GM21529 (cell line): ENCODE results near the gene CENPL.
"Not testable (repeated sequence)": the region's sequence is repeated elsewhere in the genome, so short reads cannot be mapped to it uniquely, and the experiment has no call there.

Experiments
- ATAC-seq: cut with Tn5 transposase; IDR thresholded peaks from one replicate; pipeline ENCODE4 v1.9.1; 2021; ENCODE audit not compliant: unreplicated experiment

CENPL gene

GRCh38 chr1:173859547-173859946 is 34.9 kb upstream of the CENPL start:
- not testable (repeated sequence) for ATAC-seq

- ATAC-seq: no peak
Observed at GRCh38 chr1:173857363-173857917, 32.8 kb upstream of the CENPL start.

DNA sequence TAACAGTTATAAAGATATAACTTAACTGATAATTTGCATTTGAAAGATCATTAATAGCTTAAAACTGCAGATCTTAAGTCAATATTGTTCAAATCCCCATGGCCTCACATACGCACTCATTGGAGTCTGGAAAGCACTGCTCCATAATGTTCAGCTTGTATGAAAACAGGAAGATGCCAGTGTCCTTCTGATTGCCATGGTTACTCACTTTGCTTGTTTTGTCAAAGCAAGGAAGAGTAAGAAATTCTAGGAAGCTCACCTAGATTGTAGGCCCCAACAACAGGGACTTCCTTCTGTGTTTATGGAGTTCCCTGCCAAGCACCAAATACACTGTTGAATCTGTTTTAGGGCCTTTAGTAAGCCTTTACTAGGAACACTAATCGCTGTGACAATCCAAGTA is 32.2 kb upstream of the CENPL start:
- no peak for ATAC-seq

DNA sequence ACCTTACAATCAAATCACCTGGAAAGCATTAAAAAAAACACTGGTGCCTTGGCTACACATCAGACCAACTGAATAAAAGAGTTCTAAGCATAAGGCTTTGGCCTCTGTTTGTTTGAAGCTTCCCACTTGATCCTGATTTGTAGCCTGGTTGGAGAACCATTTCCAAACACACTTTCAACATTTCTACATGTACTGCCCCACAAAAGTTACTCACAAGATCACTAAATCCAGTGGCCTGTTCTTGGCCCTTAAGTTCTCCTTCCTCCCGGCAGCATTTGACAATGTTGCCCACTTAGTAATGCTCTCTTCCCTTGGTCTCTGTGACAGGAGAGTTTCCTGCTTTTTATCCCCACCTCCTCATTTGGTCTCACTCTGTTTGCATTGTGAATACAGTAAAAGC is 31.3 kb upstream of the CENPL start:
- ATAC-seq: no peak

- ATAC-seq: no peak
Observed at GRCh38 chr1:173853074-173853473, 28.4 kb upstream of the CENPL start.

DNA sequence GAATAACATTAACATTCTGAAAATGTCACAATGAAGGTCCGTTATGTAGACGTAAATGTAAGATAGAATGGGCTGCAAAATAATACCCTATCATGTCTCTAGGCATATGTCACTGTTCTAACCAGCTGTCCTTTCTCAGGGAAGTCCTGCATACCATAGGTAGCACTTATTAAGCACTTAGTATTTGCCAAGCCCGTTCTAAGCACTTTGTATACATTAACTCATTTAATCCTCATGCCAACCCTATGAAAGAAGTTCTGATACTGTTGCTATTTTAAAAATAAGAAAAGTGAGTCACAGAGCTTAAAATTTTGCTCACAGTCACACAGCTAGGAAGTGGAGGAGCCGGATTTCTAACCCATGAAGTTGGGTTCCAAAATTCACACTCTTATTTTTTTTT is 27.4 kb upstream of the CENPL start:
- ATAC-seq: no peak

DNA sequence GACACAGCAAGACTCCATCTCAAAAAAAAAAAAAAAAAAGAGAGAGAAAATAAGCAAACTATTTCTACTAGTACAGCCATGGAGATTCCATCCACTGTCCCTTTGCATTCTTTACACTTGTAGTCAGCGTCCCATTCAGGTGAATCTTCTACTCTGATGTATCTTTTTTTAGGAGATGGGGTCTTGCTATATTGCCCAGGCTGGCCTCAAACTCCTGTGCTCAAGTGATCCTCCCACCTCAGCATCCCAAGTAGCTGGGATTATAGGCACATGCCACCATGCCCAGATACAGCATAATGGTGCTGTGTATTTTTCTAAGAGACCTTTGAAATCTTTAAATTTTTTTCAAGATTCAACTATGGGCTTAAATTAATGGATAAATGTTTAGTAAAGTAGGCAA is 8.1 kb upstream of the CENPL start:
- no peak for ATAC-seq

- ATAC-seq: no peak
Observed at GRCh38 chr1:173827611-173828010, 2.9 kb upstream of the CENPL start.

DNA sequence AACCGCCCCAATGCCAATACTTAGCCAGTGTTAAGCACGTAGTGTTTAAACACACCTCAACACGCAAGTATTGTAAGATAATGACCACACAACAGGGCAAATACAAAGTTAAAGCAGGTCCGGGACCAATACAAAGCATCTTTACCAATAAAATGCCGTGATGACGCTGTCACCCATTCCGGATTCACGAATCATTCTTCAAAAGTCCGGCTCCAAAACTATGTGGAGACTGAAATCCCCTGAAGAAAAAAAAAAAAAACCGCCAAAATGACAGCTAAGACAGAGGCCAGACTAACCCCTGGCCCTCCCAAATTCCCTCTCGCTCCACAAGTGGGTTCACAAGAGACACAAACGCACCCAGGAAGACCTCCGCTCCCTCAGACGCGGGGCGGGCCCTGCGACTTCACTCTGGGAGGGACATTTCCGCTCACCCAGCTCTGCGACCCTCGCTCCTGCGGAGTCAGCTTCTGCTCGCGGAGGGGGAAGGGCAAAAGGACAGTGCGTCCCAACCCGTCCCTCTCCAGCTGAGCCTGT is 835 bp downstream of the CENPL start:
- ATAC-seq: peak; percentile 44

DNA sequence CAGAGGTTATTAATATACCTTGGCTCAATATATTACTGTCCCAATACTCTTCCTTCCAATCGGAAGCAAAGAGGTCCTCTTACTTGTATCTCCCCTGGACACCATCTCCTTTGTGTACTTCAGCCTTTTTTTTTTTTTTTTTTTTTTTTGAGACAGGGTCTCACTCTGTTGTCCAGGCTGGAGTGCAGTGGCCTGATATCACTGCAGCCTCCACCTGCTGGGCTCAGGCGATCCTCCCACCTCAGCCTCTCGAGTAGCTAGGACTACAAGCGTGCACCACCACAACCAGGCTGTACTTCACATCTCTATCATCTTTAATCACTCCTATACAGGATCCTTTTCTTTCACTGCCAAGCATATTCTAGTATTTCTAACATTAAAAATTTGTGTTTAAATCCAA is 3.0 kb downstream of the CENPL start:
- no peak for ATAC-seq

DNA sequence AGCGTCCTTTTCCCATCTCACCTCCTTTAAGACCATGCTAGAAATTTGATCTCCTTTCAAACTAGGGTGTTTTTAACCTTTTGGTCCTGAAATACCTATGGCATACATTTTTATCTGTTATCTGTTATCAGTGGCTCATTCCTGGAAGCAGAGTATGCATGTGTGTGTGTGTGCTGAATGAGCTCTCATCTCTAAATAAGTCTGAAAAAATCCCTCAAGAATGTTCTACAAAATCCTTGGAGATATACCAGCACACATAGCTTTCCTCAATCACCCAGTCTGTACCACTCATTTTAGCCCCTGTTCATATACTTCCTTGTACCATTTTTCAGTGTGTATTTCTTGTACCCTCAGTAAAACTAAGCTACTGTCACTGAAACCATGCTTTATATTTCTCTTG is 6.2 kb downstream of the CENPL start:
- no peak for ATAC-seq

DNA sequence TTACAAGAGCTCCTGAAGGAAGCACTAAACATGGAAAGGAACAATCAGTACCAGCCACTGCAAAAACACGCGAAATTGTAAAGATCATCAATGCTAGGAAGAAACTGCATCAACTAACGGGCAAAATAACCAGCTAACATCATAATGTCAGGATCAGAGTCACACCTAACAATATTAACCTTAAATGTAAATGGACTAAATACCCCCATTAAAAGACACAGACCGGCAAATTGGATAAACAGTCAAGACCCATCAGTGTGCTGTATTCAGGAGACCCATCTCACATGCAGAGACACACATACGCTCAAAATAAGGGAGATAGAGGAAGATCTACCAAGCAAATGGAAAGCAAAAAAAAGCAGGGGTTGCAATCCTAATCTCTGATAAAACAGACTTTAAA is 11.0 kb downstream of the CENPL start:
- not testable (repeated sequence) for ATAC-seq

- no peak for ATAC-seq
Observed at GRCh38 chr1:173802961-173803360, 21.7 kb downstream of the CENPL start.

DNA sequence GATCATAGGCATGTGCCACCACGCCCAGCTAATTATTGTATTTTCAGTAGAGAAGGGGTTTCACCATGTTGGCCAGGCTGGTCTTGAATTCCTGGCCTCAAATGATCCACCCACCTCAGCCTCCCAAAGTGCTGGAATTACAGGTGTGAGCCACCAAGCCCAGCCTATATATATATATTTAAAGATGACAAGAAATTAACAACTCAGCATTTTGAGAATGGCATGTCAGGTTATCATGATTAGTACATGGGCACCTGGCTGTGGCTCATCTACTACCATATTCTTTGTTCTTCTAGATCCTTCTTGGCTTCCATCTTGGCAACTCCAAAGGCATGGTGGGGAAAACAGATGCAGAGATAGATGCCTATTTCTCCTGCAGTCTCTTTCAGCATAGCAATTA is 24.7 kb downstream of the CENPL start:
- ATAC-seq: not testable (repeated sequence)

- ATAC-seq: no peak
Observed at GRCh38 chr1:173798078-173798477, 26.6 kb downstream of the CENPL start.

GRCh38 chr1:173789841-173790240 is 34.8 kb downstream of the CENPL start:
- no peak for ATAC-seq

DNA sequence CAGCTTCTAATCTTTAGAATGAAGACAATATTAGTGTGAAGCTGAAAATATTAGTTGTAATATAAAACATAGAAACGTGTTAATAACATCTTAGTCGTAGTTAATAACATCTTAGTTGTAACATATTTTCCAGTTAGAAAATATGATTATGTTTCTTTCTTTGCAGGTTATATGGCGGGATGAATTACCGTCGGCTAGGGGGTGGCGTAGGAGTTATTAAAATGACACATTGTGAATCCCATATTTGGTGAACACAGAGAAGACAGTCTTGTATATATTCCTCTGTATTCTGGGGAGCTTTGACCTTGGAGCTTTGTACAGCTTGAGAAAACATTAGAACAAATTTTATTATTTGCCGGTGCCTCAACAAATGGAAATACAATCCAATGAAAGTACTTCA is 39.7 kb downstream of the CENPL start:
- ATAC-seq: no peak

GRCh38 chr1:173779936-173780335 is 44.7 kb downstream of the CENPL start:
- ATAC-seq: no peak

GRCh38 chr1:173775578-173776226 is 49.0 kb downstream of the CENPL start:
- no peak for ATAC-seq

GRCh38 chr1:173771560-173771959 is 53.1 kb downstream of the CENPL start:
- ATAC-seq: no peak

DNA sequence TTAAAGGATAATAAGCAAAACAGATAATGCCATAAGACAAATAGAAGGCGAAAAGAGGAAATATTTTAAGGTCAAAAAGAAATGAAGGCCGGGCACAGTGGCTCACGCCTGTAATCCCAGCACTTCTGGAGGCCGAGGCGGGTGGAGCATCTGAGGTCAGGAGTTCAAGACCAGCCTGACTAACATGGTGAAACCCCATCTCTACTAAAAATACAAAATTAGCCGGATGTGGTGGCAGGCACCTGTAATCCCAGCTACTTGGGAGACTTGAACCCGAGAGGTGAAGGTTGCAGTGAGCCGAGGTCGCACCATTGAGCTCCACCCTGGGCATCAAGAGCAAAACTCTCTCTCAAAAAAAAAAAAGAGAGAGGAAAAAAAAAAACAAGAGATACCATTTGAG is 54.4 kb downstream of the CENPL start:
- ATAC-seq: not testable (repeated sequence)

GRCh38 chr1:173768827-173769226 is 55.9 kb downstream of the CENPL start:
- no peak for ATAC-seq

GRCh38 chr1:173768206-173768605 is 56.5 kb downstream of the CENPL start:
- no peak for ATAC-seq
